Spleen (tissue), 11 donors: Measurements from ENCODE around the gene ADGRL3. TPM values are rescaled to one million over a fixed set of nuclear protein-coding genes. Genes with fewer than 3 reads are reported as not detected.

Experiments used
- DNase-seq: peaks from one replicate; pipeline ENCODE4 v3.0.0-alpha.2; 2020
- H3K27ac ChIP-seq, 8 donors: fragments of 200-600 bp; sonication (generic) in 7 of 8; 1 replicate in 4 of 8; 2 replicates in 4 of 8; pipeline versions ENCODE4 v1.5.0 to v1.8.0; 2016 to 2021; ENCODE audit warnings: inconsistent platforms in 4 of 8, mild to moderate bottlenecking in 4 of 8, moderate library complexity in 1 of 8
- H3K27me3 ChIP-seq, 7 donors: fragments of 200-600 bp; sonication (generic) in 6 of 7; replicated peaks in 1 of 7; 1 replicate in 4 of 7; 2 replicates in 3 of 7; pipeline versions ENCODE4 v1.5.0 to v1.8.0; 2016 to 2021; ENCODE audit warnings: inconsistent platforms in 3 of 7, mild to moderate bottlenecking in 1 of 7
- H3K36me3 ChIP-seq, 6 donors: fragments of 200-600 bp; sonication (generic) in 5 of 6; 1 replicate in 4 of 6; 2 replicates in 2 of 6; pipeline versions ENCODE4 v1.5.0 to v1.8.0; 2016 to 2021; ENCODE audit warnings: inconsistent platforms in 2 of 6
- H3K4me1 ChIP-seq, 6 donors: fragments of 200-600 bp; sonication (generic) in 5 of 6; 1 replicate in 3 of 6; 2 replicates in 3 of 6; pipeline versions ENCODE4 v1.5.0 to v1.8.0; 2016 to 2021; ENCODE audit warnings: inconsistent platforms in 3 of 6
- H3K4me3 ChIP-seq, 8 donors: fragments of 200-600 bp; sonication (generic) in 7 of 8; 1 replicate in 4 of 8; 2 replicates in 4 of 8; pipeline versions ENCODE4 v1.5.0 to v1.8.0; 2016 to 2021; ENCODE audit warnings: inconsistent platforms in 4 of 8, mild to moderate bottlenecking in 4 of 8, moderate library complexity in 2 of 8
- H3K9me3 ChIP-seq, 8 donors: fragments of 200-600 bp; sonication (generic) in 7 of 8; 1 replicate in 4 of 8; 2 replicates in 4 of 8; pipeline versions ENCODE4 v1.5.0 to v1.8.0; 2016 to 2021; ENCODE audit warnings: inconsistent platforms in 4 of 8
- CTCF ChIP-seq, 11 experiments: fragments of 200-600 bp in 7 of 11; fragments of 450-650 bp in 4 of 11; sonication (generic) in 4 of 11; IDR thresholded peaks in 8 of 11; conservative IDR thresholded peaks in 3 of 11; 1 replicate in 7 of 11; 2 replicates in 4 of 11; pipeline versions ENCODE4 v1.4.0 to v1.8.0; 2016 to 2021; ENCODE audit warnings: antibody characterized with exemption in 11 of 11, inconsistent platforms in 4 of 11, mild to moderate bottlenecking in 1 of 11
- POLR2A ChIP-seq, 3 donors: fragments of 450-650 bp; IDR thresholded peaks; one replicate each; pipeline ENCODE4 v1.5.1; 2017; ENCODE audit warnings: antibody characterized with exemption in 3 of 3, mild to moderate bottlenecking in 1 of 3
- POLR2AphosphoS5 ChIP-seq, 3 donors: sonication (generic); formaldehyde crosslinking; IDR thresholded peaks; one replicate each; pipeline ENCODE4 v1.5.1; 2017; ENCODE audit warnings: antibody characterized with exemption in 3 of 3
- WGBS, 5 donors: extraction: QIAGEN DNeasy Blood & Tissue Kit in 3 of 5; methylation state at CpG; one replicate each; pipeline versions ENCODE4 v1.1.5 to v1.1.7; 2013 to 2018; 5-methylcytosine and 5-hydroxymethylcytosine counted together
- intact Hi-C: fragments of 100-400 bp; cut with DNase I; formaldehyde crosslinking; loops from one replicate; pipeline ENCODE4 v1.15.0; 2023; ENCODE audit warnings: low total_unique reads
- polyA plus RNA-seq, 3 donors: library from polyadenylated mRNA; stranded (reverse); fragments of 200-250 nt; gene quantifications; one replicate each; pipeline ENCODE4 v1.2.1, GENCODE V29; 2013
- total RNA-seq, 7 donors: library from RNA; depleted of rRNA in 3 of 7; stranded (reverse); fragments of >200 nt in 3 of 7; fragmentation: NEBNext Ultra II Directional in 4 of 7; extraction: Animal tissue kit (Norgen Biotek cat#: 25700) in 4 of 7; gene quantifications; one replicate each; pipeline versions ENCODE4 v1.1.0 to v1.2.1, GENCODE V29; 2016 to 2021
- donor health status: healthy with polysubstance abuse.
- donor health status: DM: no; HTN: no; CAD: no; lungs with moderate emphysema.
- donor health status: DM: no; HTN: no; CAD: no.
- donor health status: Bipolar disorder and iron deficiency.
- donor health status: healthy.
- donor health status: DM: no; HTN: no; CAD: no.
- donor health status: DM: yes; HTN: yes; CAD: no.

The ADGRL3 gene
- total and polyA plus RNA-seq, 10 donors, result 0.09 to 0.92 (median 0.46) TPM; not detected in 1

GRCh38 chr4:61397174-61397573 is 197.0 kb downstream of the ADGRL3 start:
- 34 to 65% (median 36%) methylated on average over 1 of the region's 1 CpG for WGBS, 5 donors
- H3K4me3 ChIP-seq, result no peak overlapping the region
- intact Hi-C loops, result no loop called here
- H3K27ac ChIP-seq, result no peak overlapping the region
- DNase-seq, result no peak
- no peaks in the 10 kb centered on the region for H3K36me3 ChIP-seq
- H3K4me1 ChIP-seq, result no peaks in the 10 kb centered on the region
- no peaks in the 10 kb centered on the region for H3K27me3 ChIP-seq
- no peak for TF ChIP-seq CTCF (IDR thresholded peaks at IDR 0.05 in 8 of 11, conservative IDR thresholded peaks at IDR 0.05 in 3 of 11)
- no peak for TF ChIP-seq POLR2A (IDR thresholded peaks at IDR 0.05)
- no peak for TF ChIP-seq POLR2AphosphoS5 (IDR thresholded peaks at IDR 0.05)
- peaks cover 0 to 1% (median 0%) of the 10 kb centered on the region in 8 donors for H3K9me3 ChIP-seq

- Histone ChIP-seq H3K27ac (no peak overlapping the region), H3K4me3 (no peak overlapping the region), H3K4me1 (no peaks in the 10 kb centered on the region), H3K9me3 (no peaks in the 10 kb centered on the region), H3K36me3 (no peaks in the 10 kb centered on the region), H3K27me3 (no peaks in the 10 kb centered on the region)
- intact Hi-C loops, result no loop called here
- DNase-seq, result no peak
- TF ChIP-seq POLR2AphosphoS5 (IDR thresholded peaks at IDR 0.05) (no peak), POLR2A (IDR thresholded peaks at IDR 0.05) (no peak), CTCF (IDR thresholded peaks at IDR 0.05 in 8 of 11, conservative IDR thresholded peaks at IDR 0.05 in 3 of 11) (no peak)
- WGBS, 5 donors, result 82 to 97% (median 84%) methylated on average over 1 of the region's 1 CpG
These were observed 200.4 kb downstream of the ADGRL3 start for GRCh38 chr4:61400439-61401038.

- Histone ChIP-seq H3K4me1 (no peaks in the 10 kb centered on the region), H3K36me3 (no peaks in the 10 kb centered on the region), H3K9me3 (no peaks in the 10 kb centered on the region), H3K27me3 (no peaks in the 10 kb centered on the region), H3K27ac (no peak overlapping the region), H3K4me3 (no peak overlapping the region)
- DNase-seq, result no peak
- TF ChIP-seq POLR2AphosphoS5 (IDR thresholded peaks at IDR 0.05) (no peak), POLR2A (IDR thresholded peaks at IDR 0.05) (no peak), CTCF (IDR thresholded peaks at IDR 0.05 in 8 of 11, conservative IDR thresholded peaks at IDR 0.05 in 3 of 11) (no peak)
- intact Hi-C loops, result no loop called here
These were observed 201.6 kb downstream of the ADGRL3 start for GRCh38 chr4:61401771-61402170.

GRCh38 chr4:61405307-61405706 is 205.2 kb downstream of the ADGRL3 start:
- no peaks in the 10 kb centered on the region for H3K36me3 ChIP-seq
- WGBS, 5 donors, result 90 to 94% (median 94%) methylated on average over 1 of the region's 1 CpG
- no peak overlapping the region for H3K27ac ChIP-seq
- no peak for TF ChIP-seq CTCF (IDR thresholded peaks at IDR 0.05 in 8 of 11, conservative IDR thresholded peaks at IDR 0.05 in 3 of 11)
- intact Hi-C loops, result no loop called here
- H3K9me3 ChIP-seq, result no peaks in the 10 kb centered on the region
- DNase-seq, result no peak
- no peaks in the 10 kb centered on the region for H3K4me1 ChIP-seq
- no peaks in the 10 kb centered on the region for H3K27me3 ChIP-seq
- no peak overlapping the region for H3K4me3 ChIP-seq
